AG08396 (cell line): ENCODE measurements around the gene KCNAB1.
A peak's percentile ranks its signal among the peaks of the same experiment; 100 is the strongest.
"Not testable (repeated sequence)": the region's sequence is repeated elsewhere in the genome, so short reads cannot be mapped to it uniquely, and the experiment has no call there.

Source experiments
- DNase-seq: peaks from one replicate; pipeline ENCODE4 v3.0.0; 2012; ENCODE audit warnings: low spot score, mixed read lengths

KCNAB1 gene

GRCh38 chr3:156543043-156543555 is 422.7 kb downstream of the KCNAB1 start:
- DNase-seq, result no peak

- no peak for DNase-seq
Observed at GRCh38 chr3:156547637-156548036, 427.3 kb downstream of the KCNAB1 start.

- no peak for DNase-seq
Observed at GRCh38 chr3:156548041-156548687, 427.8 kb downstream of the KCNAB1 start.

- no peak for DNase-seq
Observed at GRCh38 chr3:156548902-156549301, 428.5 kb downstream of the KCNAB1 start.

- no peak for DNase-seq
Observed at GRCh38 chr3:156551261-156551660, 430.9 kb downstream of the KCNAB1 start.

- DNase-seq, result peak; percentile 54
Observed at GRCh38 chr3:156551746-156552145, 431.4 kb downstream of the KCNAB1 start.

- no peak for DNase-seq
Observed at GRCh38 chr3:156552973-156553372, 432.6 kb downstream of the KCNAB1 start.

GRCh38 chr3:156553705-156554356 is 433.5 kb downstream of the KCNAB1 start:
- peak; percentile 35 for DNase-seq

- DNase-seq, result no peak
Observed at GRCh38 chr3:156554515-156554841, 434.1 kb downstream of the KCNAB1 start.

GRCh38 chr3:156554842-156555687 is 434.7 kb downstream of the KCNAB1 start, which contains the start of gene SSR3:
Gene SSR3 (minus strand): TSS chr3:156555117. CDS start chr3:156555089, 28 bp downstream.
- DNase-seq, result peak; percentile 95

- DNase-seq, result no peak
Observed at GRCh38 chr3:156558389-156558788, 438.0 kb downstream of the KCNAB1 start.

- DNase-seq, result no peak
Observed at GRCh38 chr3:156559321-156559720, 438.9 kb downstream of the KCNAB1 start.

GRCh38 chr3:156561533-156561932 is 441.2 kb downstream of the KCNAB1 start:
- DNase-seq, result no peak

- not testable (repeated sequence) for DNase-seq
Observed at GRCh38 chr3:156562486-156562885, 442.1 kb downstream of the KCNAB1 start.

GRCh38 chr3:156563900-156564682 is 443.7 kb downstream of the KCNAB1 start:
- no peak for DNase-seq

GRCh38 chr3:156569016-156569415 is 448.6 kb downstream of the KCNAB1 start:
- DNase-seq, result not testable (repeated sequence)

GRCh38 chr3:156569881-156570280 is 449.5 kb downstream of the KCNAB1 start:
- DNase-seq, result not testable (repeated sequence)

GRCh38 chr3:156575641-156576040 is 455.3 kb downstream of the KCNAB1 start:
- DNase-seq, result no peak

- DNase-seq, result no peak
Observed at GRCh38 chr3:156576051-156576450, 455.7 kb downstream of the KCNAB1 start.

- DNase-seq, result no peak
Observed at GRCh38 chr3:156576651-156577348, 456.4 kb downstream of the KCNAB1 start.

- no peak for DNase-seq
Observed at GRCh38 chr3:156577736-156578135, 457.4 kb downstream of the KCNAB1 start.
